A204.1 (cell line): ENCODE data around the gene GRAMD1B.
"Not testable (repeated sequence)": the region's sequence is repeated elsewhere in the genome, so short reads cannot be mapped to it uniquely, and the experiment has no call there.

Source experiments
- FAIRE-seq: peaks from 2 replicates; lab custom pipeline; 2012; peaks lifted over from hg19 to GRCh38; lab: Jason Lieb, UNC

The GRAMD1B gene

DNA sequence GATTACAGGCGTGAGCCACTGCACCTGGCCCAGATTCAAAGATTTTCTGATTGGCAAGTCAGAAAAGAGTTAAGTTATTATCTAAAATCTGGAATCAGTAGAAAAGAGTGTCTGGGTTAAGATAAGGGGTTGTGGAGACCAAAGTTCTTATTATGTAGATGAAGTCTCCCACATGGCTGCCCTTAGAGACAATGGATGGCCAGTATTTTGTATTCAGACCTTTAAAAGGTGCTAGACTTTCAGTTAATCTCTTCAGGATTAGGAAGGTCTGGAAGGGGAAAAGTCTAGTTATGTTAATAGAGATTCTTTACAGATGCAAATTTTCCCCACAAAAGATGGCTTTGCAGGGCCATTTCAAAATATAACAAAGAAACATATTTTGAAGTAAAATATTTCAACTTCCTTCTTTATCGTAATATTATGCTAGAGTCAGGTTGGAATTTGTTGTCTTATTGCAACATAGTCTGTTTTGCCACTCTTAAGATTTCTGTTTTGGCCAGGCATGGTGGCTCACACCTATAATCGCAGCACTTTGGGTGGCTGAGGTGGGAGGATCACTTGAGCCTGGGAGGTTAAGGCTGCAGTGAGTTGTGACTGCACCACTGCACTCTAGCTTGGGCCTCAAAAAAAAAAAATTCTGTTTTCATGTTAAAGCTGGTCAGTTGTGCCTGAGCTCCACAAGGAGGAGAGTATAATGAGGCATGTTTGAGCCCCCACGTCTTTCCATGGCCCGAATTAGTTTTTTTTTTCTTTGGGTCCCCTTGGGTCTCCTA, 14.0 kb downstream of the GRAMD1B start:
- no peak for FAIRE-seq

DNA sequence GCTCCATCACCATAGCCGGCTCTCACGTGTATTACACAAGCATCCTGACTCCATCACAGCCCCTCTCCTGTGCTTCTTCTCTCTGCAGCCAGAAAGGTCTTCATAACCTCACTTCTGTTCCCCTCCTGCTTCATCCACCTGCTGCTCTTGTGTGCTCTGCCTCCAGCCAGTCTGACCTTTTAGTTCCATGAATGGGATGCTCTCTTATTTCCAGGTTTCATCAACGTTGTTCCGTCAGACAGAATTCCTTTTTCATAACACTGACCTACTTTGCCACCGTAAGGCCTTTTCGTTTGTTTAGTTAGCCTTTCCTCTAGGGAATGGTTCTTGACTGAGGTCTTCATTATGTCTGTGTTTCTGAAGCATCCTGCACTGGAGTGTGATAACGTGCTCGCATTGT, 18.8 kb downstream of the GRAMD1B start:
- FAIRE-seq: no peak

DNA sequence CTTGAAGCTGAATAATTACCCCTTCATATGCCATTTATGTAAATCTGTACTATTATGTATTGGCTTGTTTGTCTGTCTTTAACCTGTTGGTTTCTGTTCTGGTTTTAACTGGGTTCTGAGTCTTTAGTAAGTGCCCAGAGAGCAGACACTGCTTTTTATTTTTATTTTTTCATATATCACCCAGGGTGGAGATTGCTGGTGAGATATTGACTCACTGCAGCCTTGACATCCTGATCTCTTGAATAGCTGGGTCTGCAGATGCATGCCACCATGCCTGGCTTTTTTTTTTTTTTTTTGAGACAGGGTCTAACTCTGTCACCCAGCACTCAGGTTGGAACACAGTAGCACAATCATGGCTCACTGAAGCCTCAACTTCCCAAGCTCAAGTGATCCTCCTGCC, 19.4 kb downstream of the GRAMD1B start:
- no peak for FAIRE-seq

DNA sequence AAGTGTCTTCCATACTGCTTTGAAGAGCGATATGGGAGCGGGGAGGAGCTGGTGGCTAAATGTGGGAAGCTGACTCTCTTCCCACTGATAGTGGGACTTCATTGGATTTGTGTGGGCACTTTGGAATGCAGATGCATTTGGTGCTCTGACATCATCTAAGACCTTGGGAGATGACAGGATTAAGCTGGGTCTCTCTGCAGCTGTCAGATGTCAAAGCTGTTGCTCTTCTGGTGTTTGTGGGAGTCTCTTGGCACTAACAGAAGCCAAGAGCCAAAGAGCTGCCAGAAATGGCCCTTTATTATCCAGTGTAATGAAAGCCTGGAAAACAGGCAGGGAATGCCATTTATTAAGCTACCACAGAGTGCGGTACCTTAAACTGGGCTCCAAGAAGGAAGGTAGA, 20.6 kb downstream of the GRAMD1B start:
- FAIRE-seq: no peak

DNA sequence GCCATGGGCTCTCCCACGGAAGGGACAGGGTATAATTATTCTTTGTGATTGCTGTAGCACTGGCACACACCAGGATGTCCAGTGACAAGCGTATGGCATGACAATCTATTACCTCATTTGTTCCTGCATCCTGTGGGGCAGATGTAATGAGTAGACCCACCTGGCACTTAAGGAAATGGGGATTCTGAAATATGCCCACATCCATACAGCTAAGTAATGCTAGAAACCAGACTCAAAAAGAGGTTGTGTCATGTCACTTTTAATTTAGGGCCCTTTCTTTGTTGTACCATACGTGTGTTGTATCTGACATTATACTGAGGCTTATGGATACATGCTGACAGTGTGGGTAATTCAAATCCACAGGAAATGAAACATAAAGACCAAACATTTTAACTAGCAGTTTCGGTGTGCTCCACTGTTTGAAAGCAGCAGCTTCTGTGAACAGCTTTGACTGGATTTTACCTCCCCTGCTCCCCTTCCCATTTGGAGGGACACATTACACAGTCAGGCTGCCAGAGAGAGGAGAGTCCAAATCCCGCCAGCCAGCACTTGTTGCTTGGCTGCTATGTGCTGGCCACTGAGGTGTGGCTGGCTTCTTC, 21.2 kb downstream of the GRAMD1B start:
- FAIRE-seq: no peak

DNA sequence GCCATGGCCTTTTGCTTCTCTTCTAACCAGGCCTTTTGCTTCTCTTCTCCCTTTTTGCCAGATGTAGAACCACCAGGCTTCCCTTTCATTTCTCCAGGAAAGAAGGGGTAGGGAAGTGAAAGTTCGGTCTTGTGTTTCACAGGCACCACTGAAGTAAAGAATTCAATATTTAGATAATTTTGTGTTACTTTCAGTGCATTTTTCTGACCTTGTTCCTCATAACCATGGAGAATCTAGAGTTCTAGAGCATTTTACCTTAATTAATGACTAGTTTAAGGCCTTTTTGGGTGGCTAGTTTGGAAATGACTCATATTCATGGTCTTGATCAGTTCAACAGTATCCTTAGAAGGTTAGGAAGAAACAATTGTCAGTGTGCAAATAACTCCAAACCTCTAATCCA, 22.7 kb downstream of the GRAMD1B start:
- FAIRE-seq: no peak

DNA sequence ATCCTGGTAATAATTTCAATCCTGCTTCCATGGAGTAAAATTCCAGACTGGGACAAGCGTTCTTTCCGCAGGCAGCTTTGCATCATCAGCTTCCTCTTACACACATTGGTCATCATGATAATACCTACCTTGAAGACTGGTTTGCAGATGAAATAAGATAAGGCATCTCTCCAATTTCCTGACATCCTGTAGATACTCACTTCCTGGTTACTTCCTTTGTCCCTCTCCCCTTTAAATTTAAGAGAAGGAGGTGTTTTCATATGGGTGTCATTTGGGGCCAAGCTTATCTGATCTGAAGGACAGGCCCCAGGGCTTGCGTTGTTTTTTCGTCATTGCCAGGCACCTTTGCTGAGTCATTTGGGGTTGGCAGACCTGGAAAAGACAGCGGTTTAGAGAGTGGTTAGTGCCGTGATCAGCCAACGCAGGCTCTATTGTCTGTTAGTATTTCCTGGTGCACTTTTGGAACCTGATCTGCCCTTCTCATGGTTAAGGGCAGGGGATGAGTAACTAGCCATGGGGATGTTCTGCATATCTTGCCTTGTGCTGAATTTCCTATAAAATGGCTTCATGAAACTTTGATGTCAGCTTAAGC, 24.1 kb downstream of the GRAMD1B start:
- FAIRE-seq: no peak

DNA sequence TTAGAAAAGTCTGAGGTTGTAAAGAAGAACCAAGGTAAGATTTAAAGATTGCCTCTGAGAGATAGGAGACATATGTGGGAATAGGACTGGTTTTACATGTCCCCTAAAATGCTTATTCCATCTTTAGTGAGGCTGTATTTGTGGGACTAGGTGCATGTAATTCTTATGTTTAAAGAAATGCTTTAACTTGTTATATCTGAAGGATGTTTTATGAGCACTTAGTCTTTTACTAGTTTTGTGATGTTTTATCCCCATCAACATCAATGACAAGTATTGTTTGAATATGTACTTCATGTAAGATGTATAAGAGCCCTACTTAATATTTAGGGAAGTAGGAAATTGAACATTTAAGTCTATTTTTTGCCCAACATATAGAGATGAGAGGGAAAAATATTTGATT, 24.7 kb downstream of the GRAMD1B start:
- FAIRE-seq: no peak

DNA sequence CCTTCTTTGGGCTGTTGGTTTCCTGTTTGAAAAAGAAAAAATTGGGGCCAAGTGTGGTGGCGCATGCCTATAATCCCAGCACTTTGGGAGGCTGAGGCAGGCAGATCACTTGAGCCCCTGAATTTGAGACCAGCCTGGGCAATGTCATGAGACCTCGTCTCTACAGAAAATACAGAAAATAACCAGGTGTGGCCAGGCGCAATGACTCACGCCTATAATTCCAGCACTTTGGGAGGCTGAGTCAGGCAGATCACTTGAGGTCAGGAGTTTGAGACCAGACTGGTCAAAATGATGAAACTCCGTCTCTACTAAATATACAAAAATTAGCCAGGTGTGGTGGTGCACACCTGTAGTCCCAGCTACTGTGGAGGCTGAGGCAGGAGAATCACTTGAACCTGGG, 26.4 kb downstream of the GRAMD1B start:
- FAIRE-seq: not testable (repeated sequence)

DNA sequence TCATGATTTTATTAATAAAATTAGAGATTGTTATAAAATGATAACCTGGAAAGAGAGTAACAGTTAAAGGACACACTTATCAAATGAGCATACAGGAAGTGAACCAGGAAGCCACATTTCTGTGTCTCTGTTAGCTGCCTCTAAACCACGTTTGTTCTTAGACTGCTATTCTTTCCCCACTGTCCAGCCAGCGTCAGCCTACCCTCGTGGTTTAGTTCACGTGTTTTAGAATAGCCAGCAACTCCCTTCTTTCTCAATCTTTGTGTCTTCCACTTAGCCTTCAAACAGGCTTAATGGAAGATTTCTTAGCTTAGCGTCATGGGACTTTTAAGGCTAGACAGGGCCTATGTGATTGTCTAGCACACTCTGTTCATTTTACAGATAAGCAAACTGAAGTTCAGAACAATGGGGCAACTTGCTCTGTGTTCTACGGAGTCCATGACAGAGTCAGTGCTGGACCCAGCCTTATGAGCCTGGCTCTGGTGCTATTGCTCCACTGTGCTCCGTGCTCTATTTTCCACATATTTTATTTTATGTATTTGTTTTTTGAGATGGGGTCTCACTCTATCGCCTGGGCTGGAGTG, 27.2 kb downstream of the GRAMD1B start:
- no peak for FAIRE-seq

DNA sequence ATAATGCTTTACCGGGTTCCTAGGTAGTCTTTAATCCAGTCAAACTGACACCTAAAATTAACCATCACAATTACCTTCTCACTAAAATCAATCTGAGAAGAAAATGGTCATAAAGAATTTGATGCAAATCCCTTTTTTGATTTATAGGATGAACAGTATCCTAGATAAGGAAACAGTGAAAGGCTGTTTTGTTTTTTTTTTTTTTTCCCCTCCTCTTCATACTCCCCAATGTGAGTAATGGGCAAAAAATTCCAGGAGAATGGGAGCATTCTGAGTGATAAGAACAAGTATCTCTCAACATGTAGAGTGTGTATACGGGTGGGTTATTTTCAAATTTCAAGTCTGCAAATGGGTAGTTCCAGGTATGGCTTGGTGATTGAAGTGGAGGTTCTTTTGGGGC, 28.4 kb downstream of the GRAMD1B start:
- FAIRE-seq: no peak

DNA sequence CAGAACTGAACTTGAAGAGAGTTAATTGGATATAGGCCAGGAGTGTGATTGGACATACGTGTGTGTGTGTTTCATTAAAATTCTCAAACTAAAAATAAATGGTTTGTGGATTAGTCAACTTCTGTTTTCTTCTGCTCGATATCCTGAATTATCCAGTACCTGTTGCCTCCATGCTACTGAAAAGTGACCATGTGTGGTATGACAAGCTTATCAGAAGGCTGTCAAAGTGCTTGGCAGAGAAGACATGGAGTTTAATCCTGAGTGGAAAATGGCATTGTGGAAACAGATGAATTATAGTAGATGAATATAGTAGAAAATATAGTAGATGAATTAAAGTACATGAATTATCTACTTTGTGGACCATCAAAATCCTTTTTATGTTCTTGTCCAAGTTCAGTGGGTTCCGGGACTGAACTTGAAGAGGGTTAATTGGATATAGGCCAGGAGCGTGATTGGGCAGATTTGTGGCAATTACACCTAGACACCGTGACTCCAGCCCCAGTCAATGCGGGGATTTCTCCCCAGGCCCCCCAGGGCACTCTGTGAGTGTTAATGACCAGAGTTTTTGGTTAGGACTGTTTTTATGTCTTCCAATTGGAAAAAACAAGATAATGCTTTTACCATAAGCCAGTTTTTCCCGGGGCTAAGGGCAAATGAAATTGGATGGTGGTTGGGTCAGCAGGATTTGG, 30.1 kb downstream of the GRAMD1B start:
- FAIRE-seq: no peak

DNA sequence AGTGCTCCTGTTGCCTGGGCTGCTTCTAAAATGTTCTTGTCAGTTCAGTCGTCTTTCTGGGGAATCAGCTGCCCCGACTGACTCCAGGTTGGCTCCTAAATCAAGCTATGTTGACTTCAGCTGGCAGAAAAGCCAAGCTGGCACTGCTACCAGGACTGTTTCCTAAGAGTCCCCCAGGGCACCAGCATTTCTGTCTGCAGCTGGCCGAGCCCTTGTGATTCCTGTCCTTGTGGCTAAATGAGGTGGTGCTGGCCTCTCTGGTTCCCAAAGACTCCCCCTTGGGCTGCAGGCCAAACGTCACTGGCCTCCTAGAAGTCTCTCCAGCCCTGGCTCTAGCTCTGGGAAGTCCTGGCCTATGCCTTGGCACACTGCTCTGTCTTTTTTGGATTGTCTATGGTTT, 31.1 kb downstream of the GRAMD1B start:
- no peak for FAIRE-seq

DNA sequence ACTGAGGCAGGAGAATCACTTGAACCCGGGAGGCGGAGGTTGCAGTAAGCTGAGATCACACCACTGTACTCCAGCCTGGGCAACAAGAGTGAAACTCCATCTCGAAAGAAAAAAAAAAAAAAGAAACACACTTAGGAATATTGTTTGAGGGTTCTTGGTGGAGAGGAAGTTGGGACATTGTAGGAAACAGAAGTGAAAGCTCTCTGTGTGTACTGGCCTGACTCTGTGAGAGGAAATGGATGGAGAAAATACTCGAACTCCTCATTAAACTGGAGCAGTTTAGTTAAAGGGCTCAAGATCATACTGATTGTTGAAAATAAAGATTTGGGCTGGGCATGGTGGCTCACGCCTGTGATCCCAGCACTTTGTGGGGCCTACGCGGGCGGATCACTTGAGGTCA, 35.6 kb downstream of the GRAMD1B start:
- FAIRE-seq: not testable (repeated sequence)

DNA sequence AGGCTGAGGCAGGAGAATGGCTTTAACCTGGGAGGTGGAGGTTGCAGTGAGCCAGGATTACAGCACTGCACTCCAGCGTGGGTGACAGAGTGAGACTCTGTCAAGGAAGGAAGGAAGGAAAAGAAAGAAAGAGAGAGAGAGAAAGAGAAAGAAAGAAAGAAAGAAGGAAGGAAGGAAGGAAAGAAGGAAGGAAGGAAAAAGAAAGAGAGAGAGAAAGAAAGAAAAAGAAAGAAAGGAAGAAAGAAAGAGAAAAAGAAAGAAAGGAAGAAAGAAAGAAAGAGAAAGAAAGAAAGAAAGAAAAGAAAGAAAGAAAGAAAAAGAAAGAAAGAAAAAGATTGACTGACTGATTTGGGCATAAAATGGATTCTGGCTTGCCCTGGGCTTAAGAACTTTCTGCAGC, 36.1 kb downstream of the GRAMD1B start:
- not testable (repeated sequence) for FAIRE-seq

DNA sequence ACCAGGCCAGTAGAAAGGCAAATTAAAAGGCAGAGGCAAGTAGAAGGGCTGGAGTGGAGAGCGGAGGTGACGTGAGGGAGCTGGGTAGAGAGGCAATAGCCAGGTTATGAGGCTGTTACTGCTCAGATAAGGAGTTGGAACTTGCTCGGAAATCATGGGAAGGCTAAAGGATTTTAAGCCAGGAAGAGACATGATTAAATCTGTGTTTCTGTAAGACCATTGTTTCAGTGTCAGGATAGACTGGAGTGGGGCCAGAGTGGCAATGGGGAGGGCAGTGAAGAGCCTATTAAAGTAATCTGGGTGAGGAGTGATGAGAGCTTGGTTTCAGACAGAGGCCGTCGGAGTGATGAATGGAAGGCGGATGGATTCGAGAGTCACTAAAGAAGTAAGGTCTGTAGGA, 39.0 kb downstream of the GRAMD1B start:
- no peak for FAIRE-seq

DNA sequence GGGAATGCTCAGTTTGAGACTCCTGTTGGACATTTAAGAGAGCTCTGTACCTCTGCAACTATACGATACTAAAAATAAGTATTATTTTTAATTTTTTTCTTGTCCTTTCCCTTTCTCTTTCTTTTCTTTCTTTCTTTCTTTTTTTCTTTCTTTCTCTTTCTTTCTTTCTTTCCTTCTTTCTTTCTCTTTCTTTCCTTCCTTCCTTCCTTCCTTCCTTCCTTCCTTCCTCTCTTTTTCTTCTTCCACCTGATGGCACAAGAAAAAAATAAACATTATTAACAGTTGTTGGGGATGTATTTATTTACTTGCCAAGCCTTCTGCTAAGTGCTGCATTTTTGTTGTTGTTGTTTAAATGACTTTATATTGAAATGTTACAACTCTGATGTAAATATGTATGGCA, 39.5 kb downstream of the GRAMD1B start:
- no peak for FAIRE-seq

DNA sequence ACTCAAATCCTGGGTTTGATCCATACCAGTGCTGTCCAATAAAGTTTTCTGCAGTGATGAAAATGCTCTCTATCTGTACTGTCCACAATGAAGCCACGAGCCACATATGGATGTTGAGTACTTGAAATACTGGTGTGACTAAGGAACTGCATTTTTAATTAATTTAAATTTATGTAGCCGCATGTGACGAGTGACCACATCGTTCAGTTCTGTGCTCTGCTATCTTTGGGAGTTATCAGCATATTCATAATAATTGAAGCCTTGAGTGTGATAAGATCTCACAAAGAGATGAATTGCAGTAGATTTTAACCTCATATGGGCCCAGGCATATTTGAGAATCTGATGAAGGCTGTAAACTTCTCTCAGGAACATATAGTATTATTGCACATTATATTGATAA, 40.8 kb downstream of the GRAMD1B start:
- FAIRE-seq: no peak

DNA sequence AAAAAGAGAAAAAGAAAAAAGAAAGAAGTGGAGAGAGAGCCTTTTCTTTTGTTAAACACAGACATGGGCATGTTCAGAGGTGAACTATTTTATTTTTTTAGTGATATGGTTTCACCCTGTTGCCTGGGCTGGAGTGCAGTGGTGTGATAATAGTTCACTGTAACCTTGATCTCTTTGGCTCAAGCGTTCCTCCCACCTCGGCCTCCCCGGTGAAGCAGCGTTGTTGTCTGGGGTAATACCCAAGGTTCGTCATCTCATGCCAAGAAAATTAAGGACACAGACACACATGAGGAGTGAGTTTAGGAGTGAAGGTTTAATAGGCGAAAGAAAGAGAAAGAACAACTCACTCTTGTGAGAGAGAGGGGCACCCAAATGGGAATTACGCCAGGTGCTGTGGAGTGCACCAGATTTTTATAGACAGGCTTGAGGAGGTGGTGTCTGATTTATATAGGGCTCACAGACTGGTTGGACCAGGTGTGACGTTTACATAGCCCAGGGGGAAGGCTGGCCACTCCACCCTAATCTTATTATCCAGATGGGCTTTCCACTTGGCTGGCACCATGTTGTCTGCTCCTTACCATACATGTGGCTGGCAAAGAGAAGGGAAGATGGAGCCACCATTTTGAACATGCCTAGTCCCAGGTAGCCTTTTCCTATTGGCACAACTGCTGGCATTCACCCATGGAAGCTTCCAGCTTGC, 42.3 kb downstream of the GRAMD1B start:
- FAIRE-seq: no peak

DNA sequence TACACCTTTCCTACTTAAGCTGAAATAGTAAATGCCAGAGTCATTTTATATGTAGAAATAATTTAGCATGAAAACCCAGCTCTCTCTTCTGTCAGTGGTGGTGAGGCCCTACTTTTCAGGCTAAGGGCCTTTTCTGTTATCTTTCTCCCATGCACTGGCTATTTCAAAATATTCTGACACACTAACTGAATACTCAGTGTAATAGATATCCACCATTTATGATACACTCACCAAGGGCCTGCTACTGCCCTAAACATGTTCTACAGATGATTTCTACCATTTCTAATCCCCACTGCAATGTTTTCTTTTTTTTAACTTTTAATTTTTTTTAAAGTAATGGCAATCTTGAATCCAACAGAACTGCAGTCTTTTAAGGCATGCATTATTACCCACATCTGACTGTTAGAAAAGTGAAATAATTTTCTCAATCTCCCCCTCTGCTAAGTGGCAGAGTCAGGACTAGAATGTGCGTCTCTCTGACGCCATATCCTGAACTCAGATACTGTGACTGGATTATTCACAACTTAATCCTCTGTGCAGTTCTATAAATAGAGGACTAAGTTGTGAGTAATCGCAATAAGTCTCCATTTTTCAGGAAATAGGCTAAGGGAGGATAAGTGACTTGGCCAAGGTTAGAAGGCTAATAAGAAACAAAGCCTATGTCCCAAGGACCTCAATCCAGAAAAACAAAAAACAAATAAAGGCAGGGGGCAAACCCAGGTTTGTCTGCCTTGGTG, 44.0 kb downstream of the GRAMD1B start:
- FAIRE-seq: no peak

DNA sequence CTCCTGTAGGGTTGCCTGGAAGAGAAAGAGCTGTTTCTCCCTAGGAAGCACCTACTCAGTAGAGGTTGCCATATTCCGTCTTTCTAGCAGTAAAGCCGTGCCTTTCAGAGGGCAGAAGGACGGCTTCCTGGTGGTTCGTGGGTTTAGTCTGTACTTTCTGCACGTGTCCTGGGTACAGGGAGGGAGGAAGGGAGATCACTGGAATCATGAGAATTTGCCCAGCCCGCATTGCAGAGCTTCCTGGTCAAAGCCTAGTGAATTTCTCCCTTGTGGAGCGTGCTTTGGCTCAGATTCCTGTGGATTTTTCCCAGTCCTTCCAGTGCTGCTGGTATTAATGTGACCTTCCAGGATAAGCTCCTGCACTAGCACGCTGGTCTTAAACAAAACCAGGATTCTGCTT, 44.9 kb downstream of the GRAMD1B start:
- FAIRE-seq: no peak

DNA sequence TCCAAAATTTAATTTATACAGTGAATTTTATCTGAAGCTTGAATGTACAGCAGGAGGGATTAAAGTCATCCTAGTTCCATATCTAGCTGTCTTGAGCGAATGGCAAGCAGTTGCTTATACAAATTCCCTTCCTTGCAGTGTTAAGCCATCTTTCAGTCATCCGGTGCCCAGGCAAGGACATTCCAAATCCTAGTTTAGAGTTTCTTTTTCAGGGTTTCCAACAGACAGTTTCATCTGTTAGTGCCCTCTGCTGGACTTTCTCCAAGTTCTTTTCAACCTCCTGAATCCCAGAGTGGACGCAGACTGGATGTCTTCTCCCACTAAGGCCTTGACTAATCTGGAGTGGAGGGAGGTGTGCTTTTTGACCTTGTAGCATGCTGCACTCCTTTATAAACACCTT, 45.4 kb downstream of the GRAMD1B start:
- no peak for FAIRE-seq
